ENCODE measurements around the gene PPIP5K1.

DNA sequence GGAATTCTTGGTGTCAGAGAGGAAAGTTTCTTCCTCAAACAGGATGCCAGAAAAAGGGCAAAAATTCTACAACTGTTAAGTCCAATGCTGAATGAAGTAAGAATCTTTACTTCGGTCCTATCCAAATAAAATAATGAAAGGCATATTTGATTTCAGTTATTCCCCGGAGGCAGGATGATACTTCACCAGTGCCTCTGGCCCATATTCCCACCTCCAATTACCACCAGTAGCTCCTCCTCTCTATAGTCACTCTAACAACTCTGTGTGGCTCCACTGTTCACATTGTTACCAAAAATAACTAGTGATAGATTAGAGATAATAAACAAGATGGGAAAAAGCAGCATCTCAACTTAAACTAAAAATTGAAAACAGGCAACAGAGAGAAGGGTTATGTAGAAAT is 51.9 kb downstream of the PPIP5K1 start:
- no peak for TF ChIP-seq GATA2 (IDR thresholded peaks at IDR 0.05; ENCODE audit: low read depth, low read length)
- TF ChIP-seq GATA3 (IDR thresholded peaks at IDR 0.05; ENCODE audit: low read depth, low read length): no peak

Data from SH-SY5Y (cell line).